Ovary (tissue), 9 donors: ENCODE measurements around the gene CIITA. TPM values are rescaled to one million over a fixed set of nuclear protein-coding genes. Genes with fewer than 3 reads are reported as not detected.
"Not testable (repeated sequence)": the region's sequence is repeated elsewhere in the genome, so short reads cannot be mapped to it uniquely, and the experiment has no call there.

Experiments used
- DNase-seq, 5 donors: peaks; one replicate each; pipeline ENCODE4 v3.0.0-alpha.2; 2019 to 2020
- H3K27ac ChIP-seq, 2 donors: fragments of 200-600 bp; one replicate each; pipeline versions ENCODE4 v1.5.1 to v1.8.0; 2019 to 2022
- H3K27me3 ChIP-seq: fragments of 200-600 bp; one replicate; pipeline ENCODE4 v1.8.0; 2022
- H3K36me3 ChIP-seq: fragments of 200-600 bp; sonication (generic); one replicate; pipeline ENCODE4 v1.5.1; 2019
- H3K4me1 ChIP-seq: one replicate; pipeline ENCODE4 v1.8.1; 2013; ENCODE audit warnings: mild to moderate bottlenecking, moderate library complexity; ENCODE audit not compliant: insufficient read depth
- H3K4me3 ChIP-seq: fragments of 200-600 bp; sonication (generic); one replicate; pipeline ENCODE4 v1.5.1; 2017
- H3K9me3 ChIP-seq, 2 donors: fragments of 200-600 bp in 1 of 2; sonication (generic) in 1 of 2; one replicate each; pipeline versions ENCODE4 v1.5.1 to v1.8.1; 2013 to 2019; ENCODE audit warnings: mild to moderate bottlenecking in 1 of 2, moderate library complexity in 1 of 2
- CTCF ChIP-seq, 3 donors: fragments of 450-650 bp in 2 of 3; fragments of 200-600 bp in 1 of 3; IDR thresholded peaks; one replicate each; pipeline versions ENCODE4 v1.5.1 to v1.8.0; 2016 to 2022; ENCODE audit warnings: antibody characterized with exemption in 3 of 3, mild to moderate bottlenecking in 1 of 3
- EP300 ChIP-seq: sonication (generic); formaldehyde crosslinking; IDR thresholded peaks from one replicate; pipeline ENCODE4 v1.6.1; 2017; ENCODE audit warnings: antibody characterized with exemption
- POLR2A ChIP-seq: fragments of 450-650 bp; IDR thresholded peaks from one replicate; pipeline ENCODE4 v1.6.1; 2017; ENCODE audit warnings: antibody characterized with exemption, mild to moderate bottlenecking, moderate library complexity
- WGBS, 3 donors: extraction: QIAGEN DNeasy Blood & Tissue Kit in 1 of 3; methylation state at CpG; one replicate each; pipeline versions ENCODE4 v1.1.5 to v1.1.7; 2013 to 2017; 5-methylcytosine and 5-hydroxymethylcytosine counted together
- intact Hi-C, 4 donors: fragments of 100-400 bp; cut with DNase I; formaldehyde crosslinking; loops; one replicate each; pipeline versions ENCODE4 v1.11.0 to v1.15.1; 2022 to 2023
- polyA plus RNA-seq, 2 donors: library from polyadenylated mRNA; stranded (reverse); fragments of 200-250 nt in 1 of 2; fragments of 350-450 nt in 1 of 2; fragmentation: Illumina TruSeq in 1 of 2; extraction: RNeasy Lipid Tissue Mini Kit (QIAGEN cat#74804) in 1 of 2; gene quantifications; one replicate each; pipeline ENCODE4 v1.2.3, GENCODE V29; 2013 to 2014
- total RNA-seq, 7 donors: library from RNA; depleted of rRNA in 2 of 7; stranded (reverse); fragments of >200 nt in 2 of 7; fragmentation: NEBNext Ultra II Directional in 3 of 7; extraction: Animal tissue kit (Norgen Biotek cat#: 25700) in 3 of 7; gene quantifications; one replicate each; pipeline versions ENCODE4 v1.1.0 to v1.2.4, GENCODE V29; 2016 to 2023
- donor health status: DM: no; HTN: no; CAD: no; lungs with moderate emphysema.
- donor health status: DM: no; HTN: no; CAD: no.
- donor health status: Bipolar disorder and iron deficiency.
- donor health status: DM: yes; HTN: yes; CAD: no.
- donor health status: DM: no; HTN: no; CAD: no.
- donor health status: DM: yes; HTN: yes; CAD: no.

Gene CIITA
- total and polyA plus RNA-seq, 9 donors: 2.9 to 19.9 (median 7.2) TPM

GRCh38 chr16:10966129-10966528 is 89.1 kb downstream of the CIITA start:
- no peak for TF ChIP-seq POLR2A
- TF ChIP-seq CTCF (IDR thresholded peaks at IDR 0.05): no peak
- TF ChIP-seq EP300: no peak
- H3K4me1 ChIP-seq: no peaks in the 10 kb centered on the region
- no peak for DNase-seq
- H3K4me3 ChIP-seq: no peak overlapping the region
- H3K27me3 ChIP-seq: no peaks in the 10 kb centered on the region
- intact Hi-C loops: loop anchor here in 3 of 4 donors (10.0 kb wide), 3 partner anchors 389 to 1099 kb away; no protein-coding TSS in a partner anchor
- H3K27ac ChIP-seq: no peak overlapping the region
- no peaks in the 10 kb centered on the region for H3K36me3 ChIP-seq
- H3K9me3 ChIP-seq: no peaks in the 10 kb centered on the region
- WGBS, 3 donors: 87 to 90% (median 87%) methylated on average over 5 of the region's 5 CpGs

GRCh38 chr16:10966559-10966958 is 89.6 kb downstream of the CIITA start:
- WGBS, 3 donors: 64 to 68% (median 67%) methylated on average over 4 of the region's 4 CpGs
- not testable (repeated sequence) for H3K4me1 ChIP-seq, H3K27me3 ChIP-seq, DNase-seq, H3K4me3 ChIP-seq, H3K27ac ChIP-seq, H3K36me3 ChIP-seq, H3K9me3 ChIP-seq
- intact Hi-C loops: loop anchor here in 3 of 4 donors (10.0 kb wide), 3 partner anchors 388 to 1098 kb away; no protein-coding TSS in a partner anchor

DNA sequence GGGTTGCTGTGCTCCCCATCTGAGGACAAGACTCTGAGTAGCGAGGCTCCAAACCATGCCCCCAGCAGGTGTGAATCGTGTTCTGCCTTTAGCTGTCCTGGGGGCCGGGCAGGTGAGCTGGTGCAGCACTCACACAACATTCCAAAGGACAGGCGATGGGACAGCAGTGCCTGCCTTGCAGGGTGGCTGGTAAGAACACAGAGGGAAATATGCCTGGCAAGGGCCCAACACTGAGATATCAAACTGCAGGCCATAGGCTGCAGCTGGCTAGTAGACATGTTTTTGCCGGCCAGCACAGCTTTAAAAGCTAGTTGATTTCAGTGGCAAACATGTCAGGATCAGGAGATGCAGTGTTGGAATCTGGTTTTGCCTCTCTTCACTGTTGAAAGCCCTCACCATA is 91.0 kb downstream of the CIITA start:
- WGBS, 3 donors: 55 to 84% (median 68%) methylated on average over 5 of the region's 5 CpGs
- DNase-seq: no peak
- no peaks in the 10 kb centered on the region for H3K36me3 ChIP-seq
- H3K27ac ChIP-seq: no peak overlapping the region
- TF ChIP-seq POLR2A: no peak
- no peak for TF ChIP-seq EP300
- TF ChIP-seq CTCF (IDR thresholded peaks at IDR 0.05): no peak
- H3K4me1 ChIP-seq: peaks cover 7% of the 10 kb centered on the region
- no peak overlapping the region for H3K4me3 ChIP-seq
- intact Hi-C loops: loop anchor here in 3 of 4 donors (10.0 kb wide), 3 partner anchors 387 to 1097 kb away; no protein-coding TSS in a partner anchor
- no peaks in the 10 kb centered on the region for H3K9me3 ChIP-seq
- H3K27me3 ChIP-seq: no peaks in the 10 kb centered on the region

GRCh38 chr16:10968498-10968897 is 91.5 kb downstream of the CIITA start:
- DNase-seq: no peak
- Histone ChIP-seq H3K27ac (no peak overlapping the region), H3K9me3 (no peaks in the 10 kb centered on the region), H3K36me3 (no peaks in the 10 kb centered on the region), H3K4me3 (no peak overlapping the region), H3K27me3 (no peaks in the 10 kb centered on the region), H3K4me1 (peaks cover 7% of the 10 kb centered on the region)
- 83 to 93% (median 86%) methylated on average over 3 of the region's 3 CpGs for WGBS, 3 donors
- TF ChIP-seq POLR2A (no peak), CTCF (IDR thresholded peaks at IDR 0.05) (no peak), EP300 (no peak)
- intact Hi-C loops: loop anchor here in 3 of 4 donors (10.0 kb wide), 3 partner anchors 386 to 1096 kb away; no protein-coding TSS in a partner anchor

DNA sequence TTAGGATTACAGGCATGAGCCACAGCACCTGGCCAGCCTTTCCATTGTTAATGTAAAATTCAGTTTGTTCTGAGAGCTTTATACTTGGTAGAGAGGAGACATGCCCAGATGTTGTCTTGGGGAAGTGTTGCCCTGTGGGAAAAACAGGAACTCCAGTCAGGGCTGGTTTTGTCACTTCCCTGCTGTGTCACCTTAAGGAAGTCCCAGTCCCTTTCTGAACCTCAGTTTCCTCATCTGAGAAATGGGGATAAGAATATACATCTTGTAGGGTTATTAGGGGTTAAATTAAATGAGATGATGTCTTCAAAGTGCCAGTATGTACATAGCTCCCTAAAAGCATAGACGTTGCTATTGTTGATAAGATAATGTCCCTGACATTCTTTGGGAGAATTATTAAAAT is 92.6 kb downstream of the CIITA start:
- Histone ChIP-seq H3K4me3 (no peak overlapping the region), H3K4me1 (peaks cover 7% of the 10 kb centered on the region), H3K27me3 (no peaks in the 10 kb centered on the region), H3K9me3 (no peaks in the 10 kb centered on the region), H3K27ac (no peak overlapping the region), H3K36me3 (no peaks in the 10 kb centered on the region)
- WGBS, 3 donors: 26 to 45% (median 39%) methylated on average over 1 of the region's 1 CpG
- intact Hi-C loops: loop anchor here (2.0 to 10.0 kb wide), 8 partner anchors 115 to 1095 kb away; partner anchors contain the start of gene SOCS1 (in 2 of the 4)
- no peak for DNase-seq
- TF ChIP-seq EP300 (no peak), CTCF (IDR thresholded peaks at IDR 0.05) (no peak), POLR2A (no peak)
